Activated T-cell treated with anti-CD3 and anti-CD28 coated beads, Interleukin-2, amount 50 U/mL, for 72 hours (primary cell): ENCODE data around the gene FLT4. TPM values are rescaled to one million over a fixed set of nuclear protein-coding genes. Genes with fewer than 3 reads are reported as not detected.

Source experiments
- ATAC-seq, 2 donors: fragments of 150-1000 bp; cut with Tn5 transposase; replicated peaks in 1 of 2; 2 replicates each; pipeline ENCODE4 v1.10.0; 2021; ENCODE audit warnings: moderate library complexity in 2 of 2, mild to moderate bottlenecking in 1 of 2
- DNase-seq, 2 donors: peaks; one replicate each; pipeline ENCODE4 v3.0.0; 2021 to 2022; ENCODE audit warnings: mixed read lengths in 1 of 2
- H3K27ac Mint-ChIP-seq: one replicate; pipeline ENCODE4 v1.8.0; 2022; ENCODE audit warnings: mild to moderate bottlenecking, moderate library complexity, mixed read lengths
- H3K27me3 Mint-ChIP-seq: one replicate; pipeline ENCODE4 v1.8.0; 2022; ENCODE audit warnings: low read depth, mixed read lengths
- H3K36me3 Mint-ChIP-seq, 2 donors: one replicate each; pipeline ENCODE4 v1.8.0; 2022; ENCODE audit warnings: mixed read lengths in 2 of 2, mild to moderate bottlenecking in 1 of 2; ENCODE audit not compliant: insufficient read depth in 2 of 2
- H3K4me1 Mint-ChIP-seq: one replicate; pipeline ENCODE4 v1.8.0; 2022; ENCODE audit warnings: low read depth, mixed read lengths
- H3K4me3 Mint-ChIP-seq, 2 donors: one replicate each; pipeline ENCODE4 v1.8.0; 2022; ENCODE audit warnings: mild to moderate bottlenecking in 2 of 2, mixed read lengths in 2 of 2, moderate library complexity in 2 of 2
- H3K9me3 Mint-ChIP-seq, 2 donors: one replicate each; pipeline ENCODE4 v1.8.0; 2022; ENCODE audit warnings: mixed read lengths in 2 of 2
- total RNA-seq, 2 donors: library from RNA; stranded (reverse); gene quantifications; one replicate each; pipeline ENCODE4 v1.2.3, GENCODE V29; 2022

The FLT4 gene
- total RNA-seq, 2 donors from 2014 or later, result 0.79 to 1.7 TPM

- DNase-seq (no peak), ATAC-seq (no peak)
- Mint-ChIP-seq H3K9me3 (no peaks in the 10 kb centered on the region), H3K27me3 (no peaks in the 10 kb centered on the region), H3K36me3 (peaks cover 7 to 23% of the 10 kb centered on the region in 2 donors), H3K4me3 (no peak overlapping the region), H3K4me1 (peaks cover 32% of the 10 kb centered on the region), H3K27ac (no peak overlapping the region)
These were observed 94.1 kb downstream of the FLT4 start for GRCh38 chr5:180555168-180555921.

GRCh38 chr5:180553530-180553929 is 95.9 kb downstream of the FLT4 start:
- H3K9me3 Mint-ChIP-seq, result no peaks in the 10 kb centered on the region
- peaks cover 6 to 23% of the 10 kb centered on the region in 2 donors for H3K36me3 Mint-ChIP-seq
- H3K4me1 Mint-ChIP-seq, result peaks cover 27% of the 10 kb centered on the region
- H3K27ac Mint-ChIP-seq, result no peak overlapping the region
- DNase-seq (no peak), ATAC-seq (no peak)
- H3K4me3 Mint-ChIP-seq, result no peak overlapping the region
- no peaks in the 10 kb centered on the region for H3K27me3 Mint-ChIP-seq

Other genes with a start within 250 kb of the FLT4 start
- 10 to 100 TPM; 34.0 to 34.3 TPM for gene CNOT6, start 155.2 kb downstream of the FLT4 start, total RNA-seq
- not detected for gene SCGB3A1, start 58.1 kb downstream of the FLT4 start, total RNA-seq
- not detected for gene OR2Y1, start 90.5 kb upstream of the FLT4 start, total RNA-seq
- gene MGAT1, start 153.2 kb upstream of the FLT4 start, total RNA-seq, result 100 to 1,000 TPM; 102 to 109 TPM
- gene ZFP62, start 211.7 kb upstream of the FLT4 start, total RNA-seq, result 10 to 100 TPM; 22.8 to 34.9 TPM
- gene BTNL8, start 249.6 kb upstream of the FLT4 start, total RNA-seq, result 1 to 10 TPM in 1 of 2 donors, under 1 TPM in 1; 0.74 to 1.2 TPM